Measurements from ENCODE around the gene NOP14.
"Not testable (repeated sequence)": the region's sequence is repeated elsewhere in the genome, so short reads cannot be mapped to it uniquely, and the experiment has no call there.

The NOP14 gene

GRCh38 chr4:2932321-2932950 is 30.8 kb downstream of the NOP14 start:
- DNase-seq (ENCODE audit: low read depth in 1 of 2, low spot score in 1 of 2) = no peak

- DNase-seq (ENCODE audit: low read depth in 1 of 2, low spot score in 1 of 2) = no peak
These were observed 31.5 kb downstream of the NOP14 start for GRCh38 chr4:2931512-2932301.

- no peak for DNase-seq (ENCODE audit: low read depth in 1 of 2, low spot score in 1 of 2)
These were observed 32.3 kb downstream of the NOP14 start for GRCh38 chr4:2930758-2931511.

GRCh38 chr4:2930135-2930757 is 33.0 kb downstream of the NOP14 start:
- DNase-seq (ENCODE audit: low read depth in 1 of 2, low spot score in 1 of 2) = no peak

GRCh38 chr4:2929469-2929868 is 33.7 kb downstream of the NOP14 start:
- no peak for DNase-seq (ENCODE audit: low read depth in 1 of 2, low spot score in 1 of 2)

GRCh38 chr4:2928242-2929176 is 34.7 kb downstream of the NOP14 start:
- no peak for DNase-seq (ENCODE audit: low read depth in 1 of 2, low spot score in 1 of 2)

GRCh38 chr4:2927696-2928075 is 35.5 kb downstream of the NOP14 start:
- DNase-seq (ENCODE audit: low read depth in 1 of 2, low spot score in 1 of 2) = no peak

- no peak for DNase-seq (ENCODE audit: low read depth in 1 of 2, low spot score in 1 of 2)
These were observed 36.0 kb downstream of the NOP14 start for GRCh38 chr4:2927016-2927695.

GRCh38 chr4:2925931-2926860 is 37.0 kb downstream of the NOP14 start:
- no peak for DNase-seq (ENCODE audit: low read depth in 1 of 2, low spot score in 1 of 2)

- no peak for DNase-seq (ENCODE audit: low read depth in 1 of 2, low spot score in 1 of 2)
These were observed 37.7 kb downstream of the NOP14 start for GRCh38 chr4:2925496-2925895.

GRCh38 chr4:2924765-2925301 is 38.4 kb downstream of the NOP14 start:
- no peak for DNase-seq (ENCODE audit: low read depth in 1 of 2, low spot score in 1 of 2)

GRCh38 chr4:2924286-2924685 is 38.9 kb downstream of the NOP14 start:
- no peak for DNase-seq (ENCODE audit: low read depth in 1 of 2, low spot score in 1 of 2)

- DNase-seq (ENCODE audit: low read depth in 1 of 2, low spot score in 1 of 2) = no peak
These were observed 39.5 kb downstream of the NOP14 start for GRCh38 chr4:2923668-2924173.

GRCh38 chr4:2923141-2923551 is 40.1 kb downstream of the NOP14 start:
- DNase-seq (ENCODE audit: low read depth in 1 of 2, low spot score in 1 of 2) = no peak

GRCh38 chr4:2922453-2923101 is 40.6 kb downstream of the NOP14 start:
- DNase-seq (ENCODE audit: low read depth in 1 of 2, low spot score in 1 of 2) = not testable (repeated sequence)

GRCh38 chr4:2918714-2919113 is 44.5 kb downstream of the NOP14 start:
- DNase-seq (ENCODE audit: low read depth in 1 of 2, low spot score in 1 of 2) = not testable (repeated sequence)

- DNase-seq (ENCODE audit: low read depth in 1 of 2, low spot score in 1 of 2) = not testable (repeated sequence)
These were observed 44.9 kb downstream of the NOP14 start for GRCh38 chr4:2918300-2918699.

GRCh38 chr4:2916696-2917095 is 46.5 kb downstream of the NOP14 start:
- DNase-seq (ENCODE audit: low read depth in 1 of 2, low spot score in 1 of 2) = not testable (repeated sequence)
